Thoracic aorta (tissue), 2 donors: Measurements from ENCODE around the gene LAG3. TPM values are rescaled to one million over a fixed set of nuclear protein-coding genes. Genes with fewer than 3 reads are reported as not detected.

Source experiments
- ATAC-seq: fragments of 150-250 bp; one replicate; pipeline ENCODE4 v1.8.0; 2017; ENCODE audit warnings: low read depth; ENCODE audit not compliant: insufficient number of reproducible peaks, low FRiP score
- DNase-seq: peaks from one replicate; pipeline ENCODE4 v3.0.0-alpha.2; 2020; ENCODE audit warnings: low spot score
- H3K27ac ChIP-seq, 2 donors: fragments of 200-600 bp; sonication (generic); 1 replicate in 1 of 2; 2 replicates in 1 of 2; pipeline ENCODE4 v1.5.1; 2016; ENCODE audit warnings: mild to moderate bottlenecking in 2 of 2, moderate library complexity in 2 of 2
- H3K27me3 ChIP-seq: fragments of 200-600 bp; sonication (generic); replicated peaks from 2 replicates; pipeline ENCODE4 v1.6.0; 2016; ENCODE audit warnings: mild to moderate bottlenecking; ENCODE audit not compliant: insufficient read depth
- H3K36me3 ChIP-seq: fragments of 200-600 bp; sonication (generic); one replicate; pipeline ENCODE4 v1.5.1; 2016
- H3K4me1 ChIP-seq, 2 donors: fragments of 200-600 bp; sonication (generic); 1 replicate in 1 of 2; 2 replicates in 1 of 2; pipeline versions ENCODE4 v1.5.1 to v1.6.0; 2016; ENCODE audit warnings: low read depth in 2 of 2, mild to moderate bottlenecking in 1 of 2; ENCODE audit not compliant: control insufficient read depth in 1 of 2
- H3K4me3 ChIP-seq: fragments of 200-600 bp; sonication (generic); 2 replicates; pipeline ENCODE4 v1.5.1; 2016; ENCODE audit warnings: mild to moderate bottlenecking
- H3K9me3 ChIP-seq: fragments of 200-600 bp; sonication (generic); 2 replicates; pipeline ENCODE4 v1.5.1; 2016
- CTCF ChIP-seq: fragments of 200-600 bp; sonication (generic); IDR thresholded peaks from one replicate; pipeline ENCODE4 v1.5.1; 2019; ENCODE audit warnings: antibody characterized with exemption
- total RNA-seq, 2 donors: library from RNA; depleted of rRNA; stranded (reverse); fragments of >200 nt; gene quantifications; one replicate each; pipeline versions ENCODE4 v1.1.0 to v1.2.3, GENCODE V29; 2016

The LAG3 gene
- total RNA-seq, 2 donors from 2014 or later: 0.95 to 1.5 TPM

GRCh38 chr12:6751767-6752166 lies 20.6 kb upstream of the LAG3 start:
- Histone ChIP-seq H3K27ac (peak overlapping the region; percentile 89 to 92), H3K4me3 (peak overlapping the region; percentile 98), H3K4me1 (peaks cover 9 to 22% of the 10 kb centered on the region in 2 donors), H3K9me3 (no peaks in the 10 kb centered on the region), H3K27me3 (no peaks in the 10 kb centered on the region), H3K36me3 (peaks cover 47% of the 10 kb centered on the region)
- ATAC-seq: no peak
- no peak for TF ChIP-seq CTCF
- no peak for DNase-seq

- Histone ChIP-seq H3K27me3 (no peaks in the 10 kb centered on the region), H3K9me3 (no peaks in the 10 kb centered on the region), H3K4me3 (peak overlapping the region; percentile 98), H3K36me3 (peaks cover 41% of the 10 kb centered on the region), H3K27ac (peak overlapping the region; percentile 89 to 92), H3K4me1 (peaks cover 9 to 22% of the 10 kb centered on the region in 2 donors)
- TF ChIP-seq CTCF: no peak
- ATAC-seq: no peak
- no peak for DNase-seq
Observed at GRCh38 chr12:6752167-6752920, 20.0 kb upstream of the LAG3 start.

GRCh38 chr12:6752921-6753771 lies 19.2 kb upstream of the LAG3 start, which contains the start of gene MLF2:
TSS of gene MLF2 (minus strand) at chr12:6753141. CDS start at chr12:6752334, 807 bp downstream.
- Histone ChIP-seq H3K27ac (peak within 1 kb of the TSS; percentile 89 to 92), H3K36me3 (peaks cover 33% of the 10 kb centered on the region), H3K9me3 (no peaks in the 10 kb centered on the region), H3K4me3 (peak within 1 kb of the TSS; percentile 98), H3K4me1 (peaks cover 9 to 22% of the 10 kb centered on the region in 2 donors), H3K27me3 (no peaks in the 10 kb centered on the region)
- DNase-seq (peak; percentile 94), ATAC-seq (peak; percentile 99)
- no peak for TF ChIP-seq CTCF

GRCh38 chr12:6753772-6754356 lies 18.5 kb upstream of the LAG3 start:
- H3K4me1 ChIP-seq: peaks cover 9 to 22% of the 10 kb centered on the region in 2 donors
- ATAC-seq (no peak), DNase-seq (no peak)
- no peaks in the 10 kb centered on the region for H3K9me3 ChIP-seq
- no peaks in the 10 kb centered on the region for H3K27me3 ChIP-seq
- peak; percentile 92 for TF ChIP-seq CTCF
- peaks cover 26% of the 10 kb centered on the region for H3K36me3 ChIP-seq
- H3K27ac ChIP-seq: peak overlapping the region; percentile 44 to 92
- H3K4me3 ChIP-seq: no peak overlapping the region

GRCh38 chr12:6754411-6754810 lies 17.9 kb upstream of the LAG3 start:
- DNase-seq (no peak), ATAC-seq (no peak)
- Histone ChIP-seq H3K27me3 (no peaks in the 10 kb centered on the region), H3K27ac (no peak overlapping the region), H3K4me1 (peaks cover 9 to 22% of the 10 kb centered on the region in 2 donors), H3K9me3 (no peaks in the 10 kb centered on the region), H3K36me3 (peaks cover 20% of the 10 kb centered on the region), H3K4me3 (no peak overlapping the region)
- no peak for TF ChIP-seq CTCF
